G401 (cell line): ENCODE data around the gene SNTB2. TPM values are rescaled to one million over a fixed set of nuclear protein-coding genes. Genes with fewer than 3 reads are reported as not detected.
"Not testable (repeated sequence)": the region's sequence is repeated elsewhere in the genome, so short reads cannot be mapped to it uniquely, and the experiment has no call there.

Experiments
- DNase-seq: peaks from one replicate; pipeline ENCODE4 v3.0.0-alpha.2; 2015; ENCODE audit warnings: low spot score
- in situ Hi-C: cut with HindIII; loops from 2 replicates; pipeline ENCODE4 v1.10.0; 2016; ENCODE audit warnings: low sequenced_read_pairs, mixed read lengths
- total RNA-seq: library from RNA; depleted of rRNA; stranded (reverse); fragments of >200 nt; shearing (Covaris generic); gene quantifications from 2 replicates; pipeline ENCODE4 v1.2.3, GENCODE V29; 2014; rRNA removed

SNTB2 gene
- 13.9 and 36.0 TPM in 2 replicates for total RNA-seq

DNA sequence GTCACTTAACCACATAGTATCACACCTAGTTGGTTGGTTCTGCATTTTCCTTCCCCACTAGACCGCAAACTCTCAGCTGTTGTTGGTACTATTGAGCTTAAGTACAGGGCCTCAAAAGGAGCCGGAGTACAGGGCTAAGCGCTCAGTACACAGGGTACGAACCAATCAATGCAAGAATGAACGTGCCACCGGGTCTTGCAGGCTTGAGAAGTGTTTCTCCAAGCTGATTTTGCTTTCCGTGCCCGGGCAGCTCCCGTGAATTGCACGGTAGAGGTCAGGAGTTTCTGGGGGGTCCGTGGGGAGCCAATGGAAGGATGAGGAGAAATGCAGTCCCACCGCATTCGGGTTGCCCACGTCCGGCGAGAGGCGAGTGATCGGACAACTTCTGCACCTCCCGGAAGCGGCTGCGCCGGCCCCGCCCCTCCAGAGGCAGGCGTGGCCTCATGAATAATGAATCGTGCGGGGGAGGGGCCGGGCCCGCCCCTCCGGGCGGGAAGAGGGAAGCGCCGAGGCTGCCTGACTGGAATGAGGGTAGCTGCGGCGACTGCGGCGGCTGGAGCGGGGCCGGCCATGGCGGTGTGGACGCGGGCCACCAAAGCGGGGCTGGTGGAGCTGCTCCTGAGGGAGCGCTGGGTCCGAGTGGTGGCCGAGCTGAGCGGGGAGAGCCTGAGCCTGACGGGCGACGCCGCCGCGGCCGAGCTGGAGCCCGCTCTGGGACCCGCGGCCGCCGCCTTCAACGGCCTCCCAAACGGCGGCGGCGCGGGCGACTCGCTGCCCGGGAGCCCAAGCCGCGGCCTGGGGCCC, at the start of gene SNTB2:
SNTB2 (plus strand) TSS at position 523 of the 804 bp plus-strand sequence; CDS start at position 526, 3 bp downstream.
- in situ Hi-C loops, result no loop called here
- DNase-seq, result peak; percentile 92

DNA sequence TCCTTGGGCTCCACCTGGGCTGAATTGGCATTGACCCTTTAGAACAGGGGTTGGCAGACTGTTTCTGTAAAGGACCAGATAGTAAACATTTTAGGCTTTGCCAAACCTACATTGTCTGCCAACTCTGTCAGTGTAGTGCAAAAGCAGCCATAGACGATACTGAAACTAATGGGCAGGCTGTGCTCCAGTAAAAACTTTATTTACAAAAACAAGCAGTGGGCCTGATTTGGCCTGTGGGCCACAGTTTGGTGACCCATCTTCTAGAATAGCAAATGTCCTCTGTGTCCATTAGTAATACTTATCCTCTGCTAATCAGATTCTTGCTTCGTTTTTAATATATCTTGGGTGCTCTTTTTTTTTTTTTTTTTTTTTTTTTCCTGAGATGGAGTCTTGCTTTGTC, 48.4 kb upstream of the SNTB2 start:
- DNase-seq, result no peak
- in situ Hi-C loops, result no loop called here

DNA sequence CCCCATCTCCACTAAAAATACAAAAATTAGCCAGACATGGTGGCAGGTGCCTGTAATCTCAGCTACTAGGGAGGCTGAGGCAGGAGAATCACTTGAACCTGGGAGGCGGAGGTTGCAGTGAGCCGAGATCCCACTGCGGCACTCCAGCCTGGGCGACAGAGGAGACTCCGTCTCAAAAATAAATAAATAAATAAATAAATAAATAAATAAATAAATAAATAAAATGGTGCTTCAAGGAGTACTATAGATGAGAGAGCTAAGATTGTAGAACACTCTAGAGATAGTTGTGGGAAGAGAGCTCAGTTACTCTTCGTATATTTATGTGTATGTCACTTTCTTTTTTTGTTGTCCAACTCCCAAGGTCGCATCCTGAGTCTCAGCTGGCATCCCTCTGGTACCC, 47.5 kb upstream of the SNTB2 start:
- in situ Hi-C loops, DNase-seq: not testable (repeated sequence)

DNA sequence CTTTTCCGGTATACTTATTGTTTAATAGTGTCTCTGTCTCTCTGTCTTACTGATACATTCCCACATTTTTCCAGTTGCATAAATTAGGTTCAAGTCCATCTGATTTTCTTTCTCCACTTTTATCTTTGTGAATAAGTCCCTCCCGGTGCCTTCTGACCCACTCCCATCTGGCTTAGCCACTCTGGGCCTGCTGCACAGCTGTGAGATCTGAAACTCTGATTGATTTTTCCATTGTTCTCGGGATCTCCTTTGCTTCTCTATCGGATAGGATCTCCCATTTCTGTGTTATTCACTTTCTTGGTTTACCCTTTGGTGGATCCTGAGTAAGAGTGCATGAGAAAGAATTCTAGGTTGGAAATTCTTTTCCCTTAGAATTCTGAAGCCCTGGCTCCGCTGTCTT, 46.0 kb upstream of the SNTB2 start:
- DNase-seq, result no peak
- in situ Hi-C loops, result no loop called here

DNA sequence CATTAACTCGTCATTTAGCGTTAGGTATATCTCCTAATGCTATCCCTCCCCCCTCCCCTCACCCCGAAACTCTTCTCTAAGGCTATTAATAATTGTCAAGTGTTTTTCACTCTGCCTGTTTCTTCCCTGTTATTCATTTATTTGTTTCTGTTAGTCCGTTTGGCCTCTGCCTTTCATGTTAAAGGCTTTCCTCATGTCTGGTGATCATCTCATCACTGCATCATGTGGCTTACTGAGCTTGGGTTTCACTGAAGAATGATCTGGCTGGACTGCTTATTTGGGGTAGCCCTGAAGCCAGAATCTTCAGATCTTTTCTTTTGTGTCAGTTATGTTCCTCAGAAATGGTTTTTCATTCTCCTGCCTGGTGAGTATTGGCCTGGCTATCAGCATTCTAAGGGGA, 45.0 kb upstream of the SNTB2 start:
- in situ Hi-C loops, result no loop called here
- no peak for DNase-seq

DNA sequence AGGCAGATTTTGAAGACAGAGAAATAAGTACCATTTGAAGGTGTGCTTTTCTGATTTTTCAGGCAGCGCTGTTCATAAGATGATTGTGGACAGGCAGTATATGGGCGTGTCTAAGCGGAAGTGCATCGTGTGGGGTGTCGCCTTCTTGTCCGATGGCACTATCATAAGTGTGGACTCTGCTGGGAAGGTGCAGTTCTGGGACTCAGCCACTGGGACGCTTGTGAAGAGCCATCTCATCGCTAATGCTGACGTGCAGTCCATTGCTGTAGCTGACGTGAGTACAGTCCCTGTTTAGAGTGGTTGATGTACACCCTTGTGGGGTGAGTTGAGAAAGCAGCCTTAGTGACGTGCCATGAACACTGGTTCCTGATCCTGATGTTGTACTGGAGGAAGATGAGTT, 43.8 kb upstream of the SNTB2 start:
- in situ Hi-C loops, result no loop called here
- no peak for DNase-seq

DNA sequence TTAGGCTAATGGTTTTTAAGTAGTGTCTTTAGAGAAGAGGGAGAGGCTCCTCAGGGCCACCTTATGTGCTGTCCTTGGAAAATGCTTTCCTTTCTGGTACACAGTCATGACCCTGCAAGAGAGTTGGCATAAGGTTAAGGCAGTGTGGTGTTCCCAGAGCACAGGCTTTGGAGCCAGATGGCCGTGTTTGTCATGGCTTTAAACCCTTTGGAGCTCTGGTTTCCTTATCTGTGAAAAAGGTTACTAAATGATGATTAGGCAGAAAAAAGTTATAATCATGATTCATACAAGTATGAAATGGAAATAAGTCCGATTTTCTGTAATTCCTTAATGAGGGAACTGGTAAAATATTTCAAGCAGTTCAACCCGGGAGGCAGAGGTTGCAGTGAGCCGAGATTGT, 41.3 kb upstream of the SNTB2 start:
- in situ Hi-C loops, result no loop called here
- no peak for DNase-seq

DNA sequence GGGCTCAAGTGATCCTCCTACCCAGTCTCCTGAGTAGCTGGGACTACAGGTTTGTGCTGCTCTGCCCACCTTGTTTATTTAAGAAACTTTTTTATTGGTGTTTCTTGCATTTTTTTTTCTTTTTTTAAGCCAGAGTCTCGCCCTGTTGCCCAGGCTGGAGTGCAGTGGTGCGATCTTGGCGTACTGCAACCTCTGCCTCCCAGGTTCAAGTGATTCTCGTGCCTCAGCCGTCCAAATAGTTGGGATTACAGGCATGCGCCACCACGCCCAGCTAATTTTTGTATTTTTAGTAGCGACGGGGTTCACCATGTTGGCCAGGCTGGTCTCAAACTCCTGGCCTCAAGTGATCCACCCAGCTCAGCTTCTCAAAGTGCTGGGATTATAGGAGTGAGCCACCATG, 37.3 kb upstream of the SNTB2 start:
- DNase-seq, in situ Hi-C loops: not testable (repeated sequence)

DNA sequence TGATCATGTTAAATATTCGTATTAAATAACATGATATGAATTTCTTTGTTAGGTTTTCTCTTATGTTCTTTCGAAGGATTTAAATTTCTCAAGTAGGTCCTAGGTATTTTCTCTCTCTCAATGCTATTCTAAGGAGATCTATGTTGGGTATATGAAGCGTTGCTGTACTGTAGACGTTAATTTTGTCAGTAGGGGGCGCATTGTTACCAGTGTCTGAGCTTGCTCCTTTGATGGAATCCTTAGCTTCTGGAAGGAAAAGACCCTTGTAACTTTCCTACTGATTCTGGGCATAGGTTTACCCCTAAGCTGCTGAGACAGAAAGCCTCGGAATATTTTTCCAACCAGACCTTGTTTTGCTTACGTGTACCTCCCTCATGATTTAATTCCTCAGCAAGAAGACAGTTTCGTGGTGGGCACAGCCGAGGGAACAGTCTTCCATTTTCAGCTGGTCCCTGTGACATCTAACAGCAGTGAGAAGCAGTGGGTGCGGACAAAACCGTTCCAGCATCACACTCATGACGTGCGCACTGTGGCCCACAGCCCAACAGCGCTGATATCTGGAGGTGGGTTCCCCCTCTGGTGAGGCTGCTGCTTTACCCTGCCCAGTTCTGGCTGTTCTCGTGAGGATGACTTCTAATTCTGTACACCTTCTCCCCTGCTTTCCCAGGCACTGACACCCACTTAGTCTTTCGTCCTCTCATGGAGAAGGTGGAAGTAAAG, 36.7 kb upstream of the SNTB2 start:
- in situ Hi-C loops, result no loop called here
- DNase-seq, result peak; percentile 71

DNA sequence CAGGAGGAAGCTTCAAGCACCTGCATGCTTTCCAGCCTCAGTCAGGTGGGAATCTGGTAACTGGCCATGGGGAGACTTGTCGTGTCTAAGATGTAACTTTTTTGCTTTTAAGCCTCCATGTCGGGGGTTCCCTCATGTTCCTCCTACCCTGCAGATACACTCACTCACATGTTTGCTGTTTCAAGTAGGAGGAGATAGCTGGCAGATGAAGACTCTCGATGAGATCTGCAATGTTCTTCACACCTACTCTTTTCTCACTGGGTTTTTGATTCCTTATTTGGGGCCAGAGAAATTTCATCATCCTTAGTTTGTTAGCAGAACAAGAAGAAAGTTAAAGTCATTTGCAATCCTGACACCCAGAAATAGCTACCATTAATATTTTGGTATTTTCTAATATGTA, 29.8 kb upstream of the SNTB2 start:
- DNase-seq, result no peak
- in situ Hi-C loops, result no loop called here

DNA sequence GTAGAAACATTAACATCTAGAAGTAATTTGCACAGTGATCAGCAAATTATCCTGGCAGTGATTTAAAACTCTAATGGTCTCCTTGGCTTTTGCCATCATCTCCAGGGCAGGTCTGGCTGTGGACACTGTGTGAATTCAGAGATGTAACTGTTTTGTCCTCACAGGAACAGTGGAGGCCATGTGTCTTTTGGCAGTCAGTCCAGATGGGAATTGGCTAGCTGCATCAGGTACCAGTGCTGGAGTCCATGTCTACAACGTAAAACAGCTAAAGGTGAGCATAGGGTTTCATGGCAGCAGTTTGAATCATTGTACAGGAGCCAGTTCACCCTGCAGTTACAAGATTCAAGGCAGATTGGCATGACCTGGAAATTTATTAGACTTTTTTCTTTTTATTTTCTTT, 26.8 kb upstream of the SNTB2 start:
- no peak for DNase-seq
- in situ Hi-C loops, result no loop called here

DNA sequence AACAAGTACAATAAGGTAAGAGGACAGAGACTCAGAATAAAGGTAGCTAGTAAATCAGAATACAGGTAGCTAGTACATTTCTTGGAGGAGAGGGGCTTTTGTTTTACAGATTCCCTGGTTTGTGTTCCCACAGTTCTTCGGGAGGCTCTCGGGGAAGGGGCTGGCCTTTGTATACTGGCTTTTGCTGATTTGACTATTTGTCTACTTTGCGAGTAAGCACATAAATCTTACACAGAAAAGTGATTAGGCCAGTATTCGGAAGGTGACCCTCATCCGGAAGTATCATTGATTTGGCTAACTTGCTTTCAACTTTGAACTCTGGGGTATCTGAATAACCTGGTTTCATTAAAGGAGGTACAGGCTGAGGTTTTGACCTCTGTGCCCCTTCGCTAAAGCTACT, 21.4 kb upstream of the SNTB2 start:
- in situ Hi-C loops, result no loop called here
- DNase-seq, result no peak

DNA sequence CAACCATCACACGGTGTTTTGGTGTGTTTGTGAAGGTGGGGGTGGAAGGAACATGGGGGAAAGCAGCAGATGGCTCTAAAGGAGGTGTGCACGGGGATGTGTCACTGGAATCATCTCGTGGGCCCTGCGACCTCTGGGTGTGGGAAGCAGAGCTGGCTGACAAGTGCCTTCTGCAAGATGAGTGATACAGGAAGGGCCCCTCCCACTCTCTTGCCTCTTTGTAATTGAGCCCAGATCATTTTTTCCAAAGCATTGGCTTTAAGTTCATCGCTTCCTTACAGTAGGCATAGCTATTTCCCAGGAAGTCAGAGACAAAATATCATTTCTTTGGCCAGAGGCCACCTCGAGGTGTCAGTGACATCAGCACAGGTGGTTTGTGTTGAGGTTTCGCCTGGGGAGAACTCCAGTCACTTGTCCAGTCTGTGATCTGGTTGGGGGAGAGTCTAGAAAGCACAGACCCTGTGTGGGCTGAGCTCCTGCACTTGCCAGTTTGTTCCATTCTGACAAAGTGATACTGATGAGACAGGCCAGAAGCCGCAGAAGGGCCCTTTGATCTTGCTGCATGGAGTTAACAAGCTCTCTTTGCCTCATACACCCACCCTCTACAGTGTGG, 20.6 kb upstream of the SNTB2 start:
- in situ Hi-C loops, result no loop called here
- DNase-seq, result no peak

DNA sequence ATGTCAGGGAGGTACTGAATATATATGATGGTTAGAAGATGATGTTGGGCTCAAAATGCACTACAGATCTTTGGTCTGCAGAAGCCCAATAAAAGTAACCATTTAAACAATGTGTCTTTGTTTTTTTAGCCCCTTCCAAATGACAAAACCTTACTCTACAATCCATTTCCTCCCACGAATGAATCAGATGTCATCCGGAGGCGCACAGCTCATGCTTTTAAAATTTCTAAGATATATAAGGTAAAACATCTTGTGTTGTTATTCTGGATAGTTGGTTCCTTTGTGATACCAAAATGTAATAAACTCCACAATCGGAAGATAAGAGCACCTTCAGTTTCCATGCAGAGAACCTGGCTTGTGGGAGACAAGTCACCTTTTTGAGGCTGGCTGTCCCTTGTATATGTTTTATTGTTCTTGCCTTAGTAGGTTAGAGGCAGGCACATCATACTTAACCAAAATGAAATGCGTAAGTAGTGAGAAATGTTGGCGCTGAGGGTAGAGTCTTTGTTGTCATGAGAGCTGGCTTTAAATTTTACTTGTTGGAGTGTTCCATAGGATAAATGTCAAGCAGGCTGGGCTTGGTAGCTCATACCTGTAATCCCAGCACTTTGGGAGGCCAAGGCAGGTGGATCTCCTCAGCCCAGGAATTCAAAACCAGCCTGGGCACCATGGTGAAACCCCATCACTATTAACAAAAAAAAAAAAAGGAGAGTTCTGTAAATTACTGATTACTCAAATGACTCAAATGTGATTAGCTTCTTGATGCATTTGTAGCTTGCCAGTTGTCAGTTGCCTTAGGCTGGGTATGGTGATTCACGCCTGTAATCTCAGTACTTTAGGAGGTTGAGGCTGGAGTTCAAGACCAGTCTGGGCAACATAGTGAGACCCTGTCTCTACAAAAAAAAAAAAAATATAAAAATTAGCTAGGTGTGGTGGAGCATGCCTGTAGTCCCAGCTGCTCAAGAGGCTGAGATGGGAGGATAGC, 19.7 kb upstream of the SNTB2 start:
- in situ Hi-C loops, result no loop called here
- no peak for DNase-seq

DNA sequence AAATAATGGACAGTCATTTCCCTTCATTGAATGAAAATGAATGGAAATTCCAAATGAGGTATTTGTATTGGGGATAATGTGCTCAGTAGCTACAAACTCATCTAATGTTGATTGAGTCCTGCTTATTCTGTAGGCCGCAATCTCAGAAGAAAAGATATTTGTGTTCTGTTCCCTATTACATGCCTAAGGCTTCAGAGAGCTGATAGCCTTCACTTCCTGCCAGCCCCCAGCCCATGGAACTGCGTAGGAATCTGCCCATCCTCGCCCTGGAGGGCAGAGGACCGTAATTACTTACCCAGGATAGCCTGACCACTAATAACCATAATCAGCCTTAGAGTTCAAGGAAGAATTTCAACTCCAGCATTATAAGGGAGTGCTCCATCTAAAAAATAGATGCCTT, 17.9 kb upstream of the SNTB2 start:
- no peak for DNase-seq
- in situ Hi-C loops, result no loop called here

DNA sequence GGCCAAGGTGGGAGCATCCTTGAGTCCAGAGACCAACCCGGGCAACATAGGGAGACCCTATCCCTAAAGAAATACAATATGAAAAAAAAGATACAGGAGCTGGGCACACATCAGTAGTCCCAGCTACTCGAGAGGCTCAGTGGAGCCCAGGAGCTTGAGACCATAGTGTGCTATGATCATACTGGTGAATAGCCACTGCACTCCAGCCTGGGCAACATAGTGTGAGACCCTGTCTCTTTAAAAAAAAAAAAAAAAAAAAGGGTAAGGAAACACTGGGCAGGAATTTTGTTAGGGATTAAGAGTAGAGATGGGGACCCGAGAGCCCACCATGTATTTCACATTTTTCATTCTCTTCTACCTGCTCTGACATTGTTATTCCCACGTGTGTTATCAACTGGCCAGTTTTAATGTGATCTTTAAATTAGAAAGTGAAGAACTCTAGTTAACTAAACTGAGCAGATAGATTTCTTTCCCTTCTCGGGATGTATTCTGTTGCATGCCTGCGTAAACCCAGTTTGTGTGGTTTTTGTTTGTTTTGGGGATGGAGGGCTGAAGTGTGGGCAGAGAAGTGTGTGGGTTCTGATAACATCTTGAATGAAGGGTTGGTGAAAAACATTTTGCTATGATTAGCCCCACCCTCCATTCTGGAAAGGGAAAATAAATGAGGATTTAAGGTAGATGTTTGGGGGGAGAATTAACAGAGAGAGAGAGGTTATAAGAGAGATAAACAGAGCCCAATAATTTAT, 17.2 kb upstream of the SNTB2 start:
- in situ Hi-C loops, result no loop called here
- DNase-seq, result no peak

DNA sequence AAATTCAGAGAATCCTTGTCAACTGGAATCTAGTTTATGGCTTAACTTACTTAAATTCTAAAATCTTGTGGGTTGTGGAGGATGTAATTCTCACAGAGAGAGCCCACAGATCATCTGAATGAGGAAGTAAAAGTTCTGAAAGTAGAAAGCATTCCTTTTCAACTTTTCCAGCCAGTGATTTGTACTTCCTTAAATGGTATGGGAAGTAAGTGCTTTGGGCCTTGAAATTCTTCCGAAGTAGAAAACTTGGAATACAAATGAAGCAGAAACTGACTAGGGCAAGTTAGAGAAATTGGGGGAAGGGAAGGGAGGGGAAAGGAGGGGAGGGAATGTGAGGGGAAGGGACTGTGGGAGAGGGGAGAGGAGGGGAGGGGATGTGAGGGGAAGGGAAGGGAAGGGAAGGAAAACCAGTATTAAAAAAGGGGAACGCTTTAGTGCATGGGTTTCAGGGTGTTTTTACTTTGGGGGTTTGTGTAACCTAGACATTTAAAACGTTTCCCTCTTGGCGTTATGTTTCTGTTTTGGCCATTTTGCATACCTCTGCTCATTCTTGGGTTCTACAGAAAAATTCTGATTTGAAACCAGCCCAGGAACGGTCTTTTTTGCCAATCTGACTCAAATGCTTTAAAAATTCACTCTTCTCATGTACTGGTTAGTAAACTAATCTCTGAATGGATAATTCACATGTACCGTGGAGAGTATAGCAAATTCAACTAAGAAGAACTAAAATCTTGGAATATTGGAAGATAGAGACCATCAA, 15.5 kb upstream of the SNTB2 start:
- in situ Hi-C loops, result no loop called here
- DNase-seq, result no peak
